Hematopoietic multipotent progenitor cell (in vitro differentiated cells): ENCODE results near the gene GKN1. TPM values are rescaled to one million over a fixed set of nuclear protein-coding genes. Genes with fewer than 3 reads are reported as not detected.
A peak's percentile ranks its signal among the peaks of the same experiment; 100 is the strongest.

Experiments
- DNase-seq, 3 donors: peaks; one replicate each; pipeline ENCODE4 v3.0.0-alpha.2; 2011 to 2015; ENCODE audit warnings: low read depth in 2 of 3, low spot score in 2 of 3
- total RNA-seq: library from RNA; depleted of rRNA; stranded (reverse); fragments of >200 nt; gene quantifications from one replicate; pipeline ENCODE4 v1.2.3, GENCODE V29; 2012

Gene GKN1
- not detected for total RNA-seq

- DNase-seq: no peak
These were observed at the start of gene GKN1 for GRCh38 chr2:68974251-68974650. GKN1 (plus strand) TSS chr2:68974636; CDS start chr2:68974678, 42 bp downstream.

- peak in 2 of 3 donors; percentile 49 to 81 for DNase-seq
These were observed 49.0 kb upstream of the GKN1 start for GRCh38 chr2:68925295-68925896.

- DNase-seq: no peak
These were observed 47.6 kb upstream of the GKN1 start for GRCh38 chr2:68926796-68927195.

GRCh38 chr2:68931149-68931711, 43.2 kb upstream of the GKN1 start:
- no peak for DNase-seq

- DNase-seq: no peak
These were observed 42.6 kb upstream of the GKN1 start for GRCh38 chr2:68931799-68932198.

- DNase-seq: no peak
These were observed 42.0 kb upstream of the GKN1 start for GRCh38 chr2:68932402-68932801.

- DNase-seq: no peak
These were observed 40.4 kb upstream of the GKN1 start for GRCh38 chr2:68934021-68934420.

- no peak for DNase-seq
These were observed 39.0 kb upstream of the GKN1 start for GRCh38 chr2:68935471-68935870.

GRCh38 chr2:68936427-68936826, 38.0 kb upstream of the GKN1 start:
- no peak for DNase-seq

- no peak for DNase-seq
These were observed 37.5 kb upstream of the GKN1 start for GRCh38 chr2:68936889-68937288.

- DNase-seq: no peak
These were observed 36.9 kb upstream of the GKN1 start for GRCh38 chr2:68937346-68938055.

- no peak for DNase-seq
These were observed 35.5 kb upstream of the GKN1 start for GRCh38 chr2:68938938-68939337.

- DNase-seq: no peak
These were observed 34.5 kb upstream of the GKN1 start for GRCh38 chr2:68939962-68940361.

GRCh38 chr2:68940369-68940768, 34.1 kb upstream of the GKN1 start:
- DNase-seq: no peak

- DNase-seq: no peak
These were observed 31.6 kb upstream of the GKN1 start for GRCh38 chr2:68942827-68943226.

GRCh38 chr2:68943581-68944568, 30.6 kb upstream of the GKN1 start:
- peak; percentile 36 to 79 (median 50) for DNase-seq

GRCh38 chr2:68946117-68946516, 28.3 kb upstream of the GKN1 start:
- DNase-seq: no peak

- DNase-seq: peak in 1 of 3 donors; percentile 24
These were observed 25.7 kb upstream of the GKN1 start for GRCh38 chr2:68948710-68949109.

- no peak for DNase-seq
These were observed 22.5 kb upstream of the GKN1 start for GRCh38 chr2:68951899-68952298.

GRCh38 chr2:68952887-68953521, 21.4 kb upstream of the GKN1 start, which contains the start of gene GKN2:
GKN2 (minus strand) TSS chr2:68952893; CDS start chr2:68952861, 32 bp downstream.
- DNase-seq: no peak
